WTC11 (cell line): Measurements from ENCODE around the gene SOWAHA.

Source experiments
- CREM ChIP-seq: sonication (generic); formaldehyde crosslinking; IDR thresholded peaks from 2 replicates; pipeline ENCODE4 v1.8.1; 2022; ENCODE audit warnings: mild to moderate bottlenecking, missing genetic modification reagents, moderate library complexity
- ESRRA ChIP-seq: sonication (generic); formaldehyde crosslinking; IDR thresholded peaks from 2 replicates; pipeline ENCODE4 v1.8.1; 2022; ENCODE audit warnings: mild to moderate bottlenecking, missing genetic modification reagents, borderline replicate concordance
- ETV6 ChIP-seq: sonication (generic); formaldehyde crosslinking; IDR thresholded peaks from 2 replicates; pipeline ENCODE4 v1.8.1; 2022; ENCODE audit warnings: mild to moderate bottlenecking, missing genetic modification reagents
- KAT7 ChIP-seq: sonication (generic); formaldehyde crosslinking; IDR thresholded peaks from 2 replicates; pipeline ENCODE4 v1.8.1; 2023; ENCODE audit warnings: missing genetic modification reagents, mild to moderate bottlenecking, borderline replicate concordance
- NFE2L1 ChIP-seq: sonication (generic); formaldehyde crosslinking; IDR thresholded peaks from 2 replicates; pipeline ENCODE4 v1.8.1; 2023; ENCODE audit warnings: missing genetic modification reagents
- NR3C1 ChIP-seq: sonication (generic); formaldehyde crosslinking; conservative IDR thresholded peaks from 2 replicates; pipeline ENCODE4 v1.8.1; 2023; ENCODE audit warnings: low read depth, mild to moderate bottlenecking, missing genetic modification reagents
- ZNF317 ChIP-seq: sonication (generic); formaldehyde crosslinking; IDR thresholded peaks from 2 replicates; pipeline ENCODE4 v1.8.1; 2023; ENCODE audit warnings: low read depth, mild to moderate bottlenecking, moderate library complexity, missing genetic modification reagents, borderline replicate concordance
- TF ChIP-seq, protein P1 (sequence below): fragments of 200-600 bp; IDR thresholded peaks from 2 replicates; pipeline ENCODE4 v1.8.0; 2022; ENCODE audit warnings: antibody characterized with exemption
- TF ChIP-seq, protein P2 (sequence below): sonication (generic); formaldehyde crosslinking; IDR thresholded peaks from 2 replicates; pipeline ENCODE4 v1.8.0; 2022; ENCODE audit warnings: mild to moderate bottlenecking, missing genetic modification reagents
- TF ChIP-seq, protein P3 (sequence below): sonication (generic); formaldehyde crosslinking; IDR thresholded peaks from 2 replicates; pipeline ENCODE4 v1.8.1; 2023; ENCODE audit warnings: mild to moderate bottlenecking, missing genetic modification reagents
- TF ChIP-seq, protein P4 (sequence below): sonication (generic); formaldehyde crosslinking; conservative IDR thresholded peaks from 2 replicates; pipeline ENCODE4 v1.8.1; 2022; ENCODE audit warnings: mild to moderate bottlenecking, missing genetic modification reagents
- TF ChIP-seq, protein P5 (sequence below): sonication (generic); formaldehyde crosslinking; IDR thresholded peaks from 2 replicates; pipeline ENCODE4 v1.8.1; 2022; ENCODE audit warnings: missing genetic modification reagents, borderline replicate concordance

DNA sequence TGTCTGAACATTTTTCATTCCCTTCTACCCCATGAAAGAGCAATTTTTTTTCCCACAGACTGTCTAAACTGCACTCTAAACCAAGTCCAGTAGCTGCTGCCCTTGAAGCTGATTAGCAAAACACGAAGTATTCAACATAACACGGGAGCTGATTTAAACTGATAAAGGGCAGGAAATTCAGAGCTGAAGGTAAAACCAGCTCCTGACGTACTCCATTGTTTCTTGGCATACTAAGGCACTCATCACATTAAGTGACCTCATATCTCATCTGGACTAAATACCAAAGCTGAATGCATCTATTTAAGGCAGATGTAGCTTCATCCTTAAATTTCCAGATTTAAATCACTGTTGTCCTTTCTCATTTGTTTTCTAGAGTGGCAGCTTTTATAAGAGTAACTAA is 41.2 kb downstream of the SOWAHA start:
- TF ChIP-seq KAT7 (CRISPR knock-in tag) (no peak), NFE2L1 (no peak), NR3C1 (CRISPR knock-in tag) (no peak), CREM (CRISPR knock-in tag) (no peak), ZNF317 (CRISPR knock-in tag) (no peak), ESRRA (CRISPR knock-in tag) (no peak), ETV6 (CRISPR knock-in tag) (no peak)
- TF ChIP-seq, protein P1, sequence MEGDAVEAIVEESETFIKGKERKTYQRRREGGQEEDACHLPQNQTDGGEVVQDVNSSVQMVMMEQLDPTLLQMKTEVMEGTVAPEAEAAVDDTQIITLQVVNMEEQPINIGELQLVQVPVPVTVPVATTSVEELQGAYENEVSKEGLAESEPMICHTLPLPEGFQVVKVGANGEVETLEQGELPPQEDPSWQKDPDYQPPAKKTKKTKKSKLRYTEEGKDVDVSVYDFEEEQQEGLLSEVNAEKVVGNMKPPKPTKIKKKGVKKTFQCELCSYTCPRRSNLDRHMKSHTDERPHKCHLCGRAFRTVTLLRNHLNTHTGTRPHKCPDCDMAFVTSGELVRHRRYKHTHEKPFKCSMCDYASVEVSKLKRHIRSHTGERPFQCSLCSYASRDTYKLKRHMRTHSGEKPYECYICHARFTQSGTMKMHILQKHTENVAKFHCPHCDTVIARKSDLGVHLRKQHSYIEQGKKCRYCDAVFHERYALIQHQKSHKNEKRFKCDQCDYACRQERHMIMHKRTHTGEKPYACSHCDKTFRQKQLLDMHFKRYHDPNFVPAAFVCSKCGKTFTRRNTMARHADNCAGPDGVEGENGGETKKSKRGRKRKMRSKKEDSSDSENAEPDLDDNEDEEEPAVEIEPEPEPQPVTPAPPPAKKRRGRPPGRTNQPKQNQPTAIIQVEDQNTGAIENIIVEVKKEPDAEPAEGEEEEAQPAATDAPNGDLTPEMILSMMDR = no peak
- TF ChIP-seq, protein P2, sequence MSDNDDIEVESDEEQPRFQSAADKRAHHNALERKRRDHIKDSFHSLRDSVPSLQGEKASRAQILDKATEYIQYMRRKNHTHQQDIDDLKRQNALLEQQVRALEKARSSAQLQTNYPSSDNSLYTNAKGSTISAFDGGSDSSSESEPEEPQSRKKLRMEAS = no peak
- TF ChIP-seq, protein P3, sequence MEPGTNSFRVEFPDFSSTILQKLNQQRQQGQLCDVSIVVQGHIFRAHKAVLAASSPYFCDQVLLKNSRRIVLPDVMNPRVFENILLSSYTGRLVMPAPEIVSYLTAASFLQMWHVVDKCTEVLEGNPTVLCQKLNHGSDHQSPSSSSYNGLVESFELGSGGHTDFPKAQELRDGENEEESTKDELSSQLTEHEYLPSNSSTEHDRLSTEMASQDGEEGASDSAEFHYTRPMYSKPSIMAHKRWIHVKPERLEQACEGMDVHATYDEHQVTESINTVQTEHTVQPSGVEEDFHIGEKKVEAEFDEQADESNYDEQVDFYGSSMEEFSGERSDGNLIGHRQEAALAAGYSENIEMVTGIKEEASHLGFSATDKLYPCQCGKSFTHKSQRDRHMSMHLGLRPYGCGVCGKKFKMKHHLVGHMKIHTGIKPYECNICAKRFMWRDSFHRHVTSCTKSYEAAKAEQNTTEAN (CRISPR knock-in tag) = no peak
- TF ChIP-seq, protein P4, sequence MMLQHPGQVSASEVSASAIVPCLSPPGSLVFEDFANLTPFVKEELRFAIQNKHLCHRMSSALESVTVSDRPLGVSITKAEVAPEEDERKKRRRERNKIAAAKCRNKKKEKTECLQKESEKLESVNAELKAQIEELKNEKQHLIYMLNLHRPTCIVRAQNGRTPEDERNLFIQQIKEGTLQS (CRISPR knock-in tag) = no peak
- TF ChIP-seq, protein P5, sequence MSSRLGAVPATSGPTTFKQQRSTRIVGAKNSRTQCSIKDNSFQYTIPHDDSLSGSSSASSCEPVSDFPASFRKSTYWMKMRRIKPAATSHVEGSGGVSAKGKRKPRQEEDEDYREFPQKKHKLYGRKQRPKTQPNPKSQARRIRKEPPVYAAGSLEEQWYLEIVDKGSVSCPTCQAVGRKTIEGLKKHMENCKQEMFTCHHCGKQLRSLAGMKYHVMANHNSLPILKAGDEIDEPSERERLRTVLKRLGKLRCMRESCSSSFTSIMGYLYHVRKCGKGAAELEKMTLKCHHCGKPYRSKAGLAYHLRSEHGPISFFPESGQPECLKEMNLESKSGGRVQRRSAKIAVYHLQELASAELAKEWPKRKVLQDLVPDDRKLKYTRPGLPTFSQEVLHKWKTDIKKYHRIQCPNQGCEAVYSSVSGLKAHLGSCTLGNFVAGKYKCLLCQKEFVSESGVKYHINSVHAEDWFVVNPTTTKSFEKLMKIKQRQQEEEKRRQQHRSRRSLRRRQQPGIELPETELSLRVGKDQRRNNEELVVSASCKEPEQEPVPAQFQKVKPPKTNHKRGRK = no peak
